Colonic mucosa (tissue), 4 donors: ENCODE results near the gene PSD4. TPM values are rescaled to one million over a fixed set of nuclear protein-coding genes. Genes with fewer than 3 reads are reported as not detected.

Experiments
- DNase-seq: peaks from one replicate; pipeline ENCODE4 v3.0.0-alpha.2; 2020
- H3K27ac ChIP-seq: fragments of 200-600 bp; one replicate; pipeline ENCODE4 v1.8.0; 2021
- H3K27me3 ChIP-seq: fragments of 200-600 bp; one replicate; pipeline ENCODE4 v1.8.0; 2021
- H3K36me3 ChIP-seq: fragments of 200-600 bp; one replicate; pipeline ENCODE4 v1.8.0; 2021
- H3K4me1 ChIP-seq: fragments of 200-600 bp; one replicate; pipeline ENCODE4 v1.8.0; 2021; ENCODE audit warnings: mild to moderate bottlenecking
- H3K4me3 ChIP-seq: fragments of 200-600 bp; one replicate; pipeline ENCODE4 v1.8.0; 2021
- H3K9ac ChIP-seq, 2 donors: one replicate each; pipeline ENCODE4 v1.7.0; 2013; ENCODE audit warnings: control low read depth in 2 of 2, low read depth in 2 of 2, low read length in 2 of 2
- H3K9me3 ChIP-seq: fragments of 200-600 bp; one replicate; pipeline ENCODE4 v1.8.0; 2021
- CTCF ChIP-seq: fragments of 200-600 bp; IDR thresholded peaks from one replicate; pipeline ENCODE4 v1.8.0; 2022; ENCODE audit warnings: antibody characterized with exemption, mild to moderate bottlenecking
- intact Hi-C: fragments of 100-400 bp; cut with DNase I; formaldehyde crosslinking; loops from one replicate; pipeline ENCODE4 v1.14.1; 2022
- total RNA-seq, 2 donors: library from RNA; stranded (reverse); fragmentation: NEBNext Ultra II Directional in 1 of 2; extraction: Animal tissue kit (Norgen Biotek cat#: 25700) in 1 of 2; gene quantifications; one replicate each; pipeline ENCODE4 v1.2.1, GENCODE V29; 2021
- donor health status: healthy.
- donor health status: DM: no; HTN: no; CAD: no.
- donor health status: DM: no; HTN: no; CAD: no.

The PSD4 gene
- total RNA-seq, 2 donors from 2014 or later: 36.5 to 50.6 TPM

DNA sequence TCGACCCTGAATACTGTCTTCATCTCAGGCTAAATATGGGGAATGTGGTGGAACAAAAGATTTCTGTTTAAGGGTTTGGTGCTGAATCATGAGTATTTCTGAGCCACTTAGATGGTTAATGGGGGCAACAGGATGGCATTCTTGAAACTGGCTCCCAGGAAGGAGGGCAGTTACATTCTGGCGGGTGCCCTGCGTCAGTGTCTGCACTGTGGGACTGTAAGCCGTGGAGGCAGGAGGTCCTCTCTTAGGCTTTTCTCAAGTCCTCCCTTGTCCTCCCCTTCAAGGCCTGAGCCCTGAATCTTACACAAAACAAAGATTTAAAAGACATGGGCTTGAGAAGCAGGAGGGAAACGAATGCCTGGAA, 45.7 kb downstream of the PSD4 start:
- no peaks in the 10 kb centered on the region for H3K27me3 ChIP-seq
- intact Hi-C loops: no loop called here
- H3K36me3 ChIP-seq: no peaks in the 10 kb centered on the region
- DNase-seq: no peak
- TF ChIP-seq CTCF: no peak
- peaks cover 8% of the 10 kb centered on the region for H3K4me1 ChIP-seq
- H3K4me3 ChIP-seq: no peak overlapping the region
- no peaks in the 10 kb centered on the region for H3K9me3 ChIP-seq
- peak overlapping the region; percentile 63 for H3K27ac ChIP-seq
- peak overlapping the region in 1 of 2 donors; percentile 41 for H3K9ac ChIP-seq

- peaks cover 8% of the 10 kb centered on the region for H3K4me1 ChIP-seq
- H3K4me3 ChIP-seq: no peak overlapping the region
- intact Hi-C loops: no loop called here
- H3K27me3 ChIP-seq: no peaks in the 10 kb centered on the region
- peak; percentile 86 for DNase-seq
- no peaks in the 10 kb centered on the region for H3K9me3 ChIP-seq
- H3K9ac ChIP-seq: peak overlapping the region in 1 of 2 donors; percentile 41
- H3K27ac ChIP-seq: peak overlapping the region; percentile 63
- TF ChIP-seq CTCF: no peak
- H3K36me3 ChIP-seq: no peaks in the 10 kb centered on the region
Measured at GRCh38 chr2:113219889-113220641, 46.3 kb downstream of the PSD4 start.

DNA sequence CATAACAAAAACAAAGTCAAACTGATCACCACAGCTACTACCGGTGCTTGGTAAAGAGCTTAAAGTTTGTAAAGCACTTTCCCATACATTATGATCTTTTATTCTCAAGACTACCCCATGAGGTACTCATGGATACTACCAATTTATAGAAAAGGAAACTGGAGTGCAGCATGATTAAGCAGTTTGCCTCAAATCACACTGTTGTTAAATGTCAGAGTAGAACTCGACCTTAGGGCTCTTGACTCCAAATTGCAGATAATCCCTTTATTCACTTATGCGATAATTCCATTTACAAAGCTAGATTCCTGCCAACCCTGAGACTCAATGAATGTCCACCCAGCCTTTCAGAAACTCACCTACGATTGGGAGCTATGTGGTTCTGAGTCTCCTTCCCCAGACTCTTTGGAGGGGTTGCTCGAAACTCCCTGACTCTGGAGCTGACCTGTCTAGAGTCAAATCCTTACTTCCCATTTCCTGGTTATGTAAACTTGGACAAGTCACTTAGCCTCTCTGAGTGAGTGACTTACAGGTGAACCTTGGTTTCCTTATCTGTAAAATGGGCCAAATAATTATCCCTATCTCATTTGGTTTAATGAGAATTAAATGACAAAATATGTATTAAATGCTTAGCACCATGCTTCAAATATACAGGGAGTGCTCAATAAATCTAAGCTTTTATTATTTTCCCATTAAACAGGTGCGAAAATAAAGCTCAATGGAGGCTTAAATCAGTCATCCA, 47.4 kb downstream of the PSD4 start:
- no peak for DNase-seq
- no peaks in the 10 kb centered on the region for H3K9me3 ChIP-seq
- H3K4me3 ChIP-seq: no peak overlapping the region
- no peaks in the 10 kb centered on the region for H3K36me3 ChIP-seq
- H3K9ac ChIP-seq: no peak overlapping the region
- peaks cover 8% of the 10 kb centered on the region for H3K4me1 ChIP-seq
- intact Hi-C loops: no loop called here
- TF ChIP-seq CTCF: no peak
- H3K27ac ChIP-seq: no peak overlapping the region
- H3K27me3 ChIP-seq: no peaks in the 10 kb centered on the region

DNA sequence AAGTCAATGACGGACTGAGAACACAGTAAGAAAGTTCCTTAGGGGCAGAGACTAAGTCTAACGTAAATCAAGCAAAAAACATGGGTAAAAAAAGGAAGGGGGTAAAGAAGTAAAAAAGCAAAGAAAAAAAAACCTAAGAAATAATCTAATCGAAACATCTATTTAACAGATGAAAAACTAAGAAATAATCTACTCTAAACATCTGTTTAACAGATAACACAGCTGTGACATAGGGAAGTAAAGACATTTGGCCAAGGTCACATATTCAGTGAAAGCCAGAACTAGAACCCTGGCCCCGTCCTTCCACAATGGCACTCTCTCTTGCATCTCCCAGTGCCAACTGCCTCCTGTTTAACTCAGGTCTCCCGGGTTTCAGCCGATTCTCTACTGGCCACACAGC, 48.1 kb downstream of the PSD4 start:
- Histone ChIP-seq H3K4me1 (peaks cover 8% of the 10 kb centered on the region), H3K4me3 (no peak overlapping the region), H3K36me3 (no peaks in the 10 kb centered on the region), H3K9ac (no peak overlapping the region), H3K27me3 (no peaks in the 10 kb centered on the region), H3K27ac (no peak overlapping the region), H3K9me3 (no peaks in the 10 kb centered on the region)
- intact Hi-C loops: no loop called here
- no peak for TF ChIP-seq CTCF
- no peak for DNase-seq

DNA sequence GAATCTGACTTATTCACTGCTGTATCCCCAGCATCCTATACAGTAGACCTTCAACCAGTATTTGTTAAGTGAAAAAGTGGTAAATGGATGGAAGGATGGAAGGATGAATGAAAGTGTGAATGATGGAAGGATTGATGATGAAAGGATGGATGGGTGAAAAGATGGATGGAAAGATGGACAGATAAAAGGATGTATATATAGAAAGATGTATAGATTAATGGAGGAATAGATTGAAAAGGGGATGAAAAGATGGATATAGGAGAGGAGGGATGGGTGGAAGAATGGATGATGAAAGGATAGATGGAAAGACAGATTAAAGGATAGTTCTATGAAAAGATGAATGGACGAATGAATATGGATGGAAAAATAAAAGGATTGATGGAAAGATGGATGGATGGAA, 50.0 kb downstream of the PSD4 start:
- H3K4me1 ChIP-seq: no peaks in the 10 kb centered on the region
- no peak for DNase-seq

More for the DNA sequence above, 50.0 kb downstream of the PSD4 start:
- no peak overlapping the region for H3K27ac ChIP-seq
- H3K4me3 ChIP-seq: no peak overlapping the region
- H3K9me3 ChIP-seq: no peaks in the 10 kb centered on the region
- TF ChIP-seq CTCF: no peak
- no peak overlapping the region for H3K9ac ChIP-seq
- intact Hi-C loops: no loop called here
- no peaks in the 10 kb centered on the region for H3K27me3 ChIP-seq
- H3K36me3 ChIP-seq: no peaks in the 10 kb centered on the region
